ENCODE data around the gene NKX6-2. TPM values are rescaled to one million over a fixed set of nuclear protein-coding genes. Genes with fewer than 3 reads are reported as not detected.

NKX6-2 gene
- total RNA-seq, 1 donor from 2014 or later: not detected

DNA sequence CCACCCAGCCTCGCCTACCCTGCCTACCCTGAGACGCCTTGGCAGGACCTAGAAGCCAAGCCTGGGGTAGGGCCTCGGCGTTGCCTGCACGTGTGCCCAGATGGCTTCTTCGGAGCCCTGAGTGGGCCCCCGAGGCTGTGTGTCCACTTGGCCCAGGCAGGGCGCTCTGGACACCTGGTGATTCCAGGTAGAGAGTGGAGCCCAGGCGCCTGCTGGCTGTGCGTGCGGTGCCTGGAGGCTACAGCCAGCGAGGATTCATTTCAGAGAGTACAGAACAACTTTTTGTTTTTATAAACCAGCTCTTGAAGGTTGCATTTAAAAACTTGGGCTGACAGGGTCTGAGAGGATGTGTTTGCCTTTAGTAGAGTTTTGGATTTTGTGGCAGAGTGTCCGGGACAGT, 40.0 kb downstream of the NKX6-2 start:
- DNase-seq (ENCODE audit: low read depth) (no peak), FAIRE-seq (no peak)
- H3K4me1 ChIP-seq (ENCODE audit: insufficient read depth, low read length): peaks cover 28% of the 10 kb centered on the region
- Mint-ChIP-seq H3K27ac (ENCODE audit: unreplicated experiment) (no peak overlapping the region), H3K4me1 (ENCODE audit: low read depth, unreplicated experiment) (peaks cover 18% of the 10 kb centered on the region), H3K9me3 (ENCODE audit: unreplicated experiment) (no peaks in the 10 kb centered on the region), H3K4me3 (ENCODE audit: unreplicated experiment) (no peak overlapping the region), H3K27me3 (ENCODE audit: low read depth, unreplicated experiment) (no peaks in the 10 kb centered on the region), H3K36me3 (ENCODE audit: low read depth, unreplicated experiment) (peaks cover 8% of the 10 kb centered on the region)
- H3K9me3 ChIP-seq (ENCODE audit: insufficient read depth, low read depth, low read length): no peaks in the 10 kb centered on the region
- no peak overlapping the region for H3K4me3 ChIP-seq (ENCODE audit: insufficient read depth, low read depth, low read length)
- no peak overlapping the region for H3K4me2 ChIP-seq (ENCODE audit: low read length)
- H3K27me3 ChIP-seq (ENCODE audit: insufficient read depth, low read length): no peaks in the 10 kb centered on the region
- peaks cover 17% of the 10 kb centered on the region for H4K20me1 ChIP-seq (ENCODE audit: insufficient read depth, low read length)
- no peaks in the 10 kb centered on the region for H3K79me2 ChIP-seq (ENCODE audit: insufficient read depth, low read length)
- no peak for TF ChIP-seq EZH2 (IDR thresholded peaks at IDR 0.05; ENCODE audit: insufficient read depth, low read length)
- TF ChIP-seq, protein P1, sequence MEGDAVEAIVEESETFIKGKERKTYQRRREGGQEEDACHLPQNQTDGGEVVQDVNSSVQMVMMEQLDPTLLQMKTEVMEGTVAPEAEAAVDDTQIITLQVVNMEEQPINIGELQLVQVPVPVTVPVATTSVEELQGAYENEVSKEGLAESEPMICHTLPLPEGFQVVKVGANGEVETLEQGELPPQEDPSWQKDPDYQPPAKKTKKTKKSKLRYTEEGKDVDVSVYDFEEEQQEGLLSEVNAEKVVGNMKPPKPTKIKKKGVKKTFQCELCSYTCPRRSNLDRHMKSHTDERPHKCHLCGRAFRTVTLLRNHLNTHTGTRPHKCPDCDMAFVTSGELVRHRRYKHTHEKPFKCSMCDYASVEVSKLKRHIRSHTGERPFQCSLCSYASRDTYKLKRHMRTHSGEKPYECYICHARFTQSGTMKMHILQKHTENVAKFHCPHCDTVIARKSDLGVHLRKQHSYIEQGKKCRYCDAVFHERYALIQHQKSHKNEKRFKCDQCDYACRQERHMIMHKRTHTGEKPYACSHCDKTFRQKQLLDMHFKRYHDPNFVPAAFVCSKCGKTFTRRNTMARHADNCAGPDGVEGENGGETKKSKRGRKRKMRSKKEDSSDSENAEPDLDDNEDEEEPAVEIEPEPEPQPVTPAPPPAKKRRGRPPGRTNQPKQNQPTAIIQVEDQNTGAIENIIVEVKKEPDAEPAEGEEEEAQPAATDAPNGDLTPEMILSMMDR (IDR thresholded peaks at IDR 0.05; ENCODE audit: insufficient read depth, low read depth, low read length): no peak
- no peak overlapping the region for H2AFZ ChIP-seq (ENCODE audit: low read depth, low read length)
- no peak overlapping the region for H3K9ac ChIP-seq (ENCODE audit: low read length)
- peaks cover 3% of the 10 kb centered on the region for H3K36me3 ChIP-seq (ENCODE audit: insufficient read depth, low read length)
- no peak overlapping the region for H3K27ac ChIP-seq (ENCODE audit: low read depth, low read length)

DNA sequence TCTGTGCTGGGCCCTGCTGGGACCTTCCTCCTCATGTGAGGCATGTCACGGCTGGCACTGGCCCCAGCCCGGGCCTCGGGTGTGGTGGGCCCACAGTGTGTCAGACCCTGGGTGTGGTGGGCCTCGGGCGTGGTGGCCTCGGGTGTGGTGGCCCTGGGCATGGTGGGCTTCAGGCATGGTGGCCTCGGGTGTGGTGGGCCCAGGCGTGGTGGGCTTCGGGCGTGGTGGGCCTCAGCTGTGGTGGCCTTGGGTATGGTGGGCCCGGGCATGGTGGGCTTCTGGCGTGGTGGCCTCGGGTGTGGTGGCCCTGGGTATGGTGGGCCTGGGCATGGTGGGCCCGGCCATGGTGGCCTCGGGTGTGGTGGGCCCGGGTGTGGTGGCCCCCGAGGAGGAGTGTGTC, 40.4 kb downstream of the NKX6-2 start:
- TF ChIP-seq EZH2 (IDR thresholded peaks at IDR 0.05; ENCODE audit: insufficient read depth, low read length): no peak
- Histone ChIP-seq H3K27ac (ENCODE audit: low read depth, low read length) (no peak overlapping the region), H2AFZ (ENCODE audit: low read depth, low read length) (no peak overlapping the region), H3K27me3 (ENCODE audit: insufficient read depth, low read length) (no peaks in the 10 kb centered on the region), H3K9me3 (ENCODE audit: insufficient read depth, low read depth, low read length) (no peaks in the 10 kb centered on the region), H3K36me3 (ENCODE audit: insufficient read depth, low read length) (peaks cover 3% of the 10 kb centered on the region), H3K4me3 (ENCODE audit: insufficient read depth, low read depth, low read length) (no peak overlapping the region), H3K9ac (ENCODE audit: low read length) (no peak overlapping the region), H3K4me2 (ENCODE audit: low read length) (no peak overlapping the region), H4K20me1 (ENCODE audit: insufficient read depth, low read length) (peaks cover 17% of the 10 kb centered on the region), H3K4me1 (ENCODE audit: insufficient read depth, low read length) (peaks cover 28% of the 10 kb centered on the region), H3K79me2 (ENCODE audit: insufficient read depth, low read length) (no peaks in the 10 kb centered on the region)
- Mint-ChIP-seq H3K27ac (ENCODE audit: unreplicated experiment) (no peak overlapping the region), H3K4me3 (ENCODE audit: unreplicated experiment) (no peak overlapping the region), H3K9me3 (ENCODE audit: unreplicated experiment) (no peaks in the 10 kb centered on the region), H3K27me3 (ENCODE audit: low read depth, unreplicated experiment) (no peaks in the 10 kb centered on the region), H3K4me1 (ENCODE audit: low read depth, unreplicated experiment) (peaks cover 18% of the 10 kb centered on the region), H3K36me3 (ENCODE audit: low read depth, unreplicated experiment) (peaks cover 8% of the 10 kb centered on the region)
- DNase-seq (ENCODE audit: low read depth): no peak
- no peak for FAIRE-seq

DNA sequence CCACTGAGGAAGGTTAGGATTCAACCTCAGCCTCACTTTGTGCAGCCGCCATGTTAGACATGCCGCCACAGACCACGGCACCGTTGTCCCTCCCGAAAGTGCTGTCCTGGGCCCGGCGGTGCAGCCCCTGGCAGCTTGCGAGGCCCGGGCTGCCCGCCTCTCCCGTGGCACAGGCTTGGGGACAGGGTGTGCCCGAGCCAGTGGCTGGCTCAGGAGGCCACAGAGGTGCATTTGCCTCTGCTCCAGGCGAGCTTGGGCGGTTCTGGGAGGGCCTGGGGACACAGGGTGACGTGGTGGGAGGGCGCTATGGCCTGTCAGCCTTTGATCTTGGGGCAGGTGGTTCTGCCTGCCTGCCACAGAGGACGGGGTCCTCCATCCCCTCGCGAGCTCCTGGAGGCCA, 41.1 kb downstream of the NKX6-2 start:
- H2AFZ ChIP-seq (ENCODE audit: low read depth, low read length): no peak overlapping the region
- no peak overlapping the region for H3K4me3 Mint-ChIP-seq (ENCODE audit: unreplicated experiment)
- peak overlapping the region; percentile 84 for H3K4me2 ChIP-seq (ENCODE audit: low read length)
- no peaks in the 10 kb centered on the region for H3K79me2 ChIP-seq (ENCODE audit: insufficient read depth, low read length)
- H3K36me3 Mint-ChIP-seq (ENCODE audit: low read depth, unreplicated experiment): peaks cover 11% of the 10 kb centered on the region
- DNase-seq (ENCODE audit: low read depth) (no peak), FAIRE-seq (no peak)
- H3K27ac ChIP-seq (ENCODE audit: low read depth, low read length): peak overlapping the region; percentile 87
- peaks cover 28% of the 10 kb centered on the region for H3K4me1 ChIP-seq (ENCODE audit: insufficient read depth, low read length)
- no peaks in the 10 kb centered on the region for H3K27me3 Mint-ChIP-seq (ENCODE audit: low read depth, unreplicated experiment)
- H3K9me3 ChIP-seq (ENCODE audit: insufficient read depth, low read depth, low read length): no peaks in the 10 kb centered on the region
- no peak overlapping the region for H3K4me3 ChIP-seq (ENCODE audit: insufficient read depth, low read depth, low read length)
- peaks cover 20% of the 10 kb centered on the region for H4K20me1 ChIP-seq (ENCODE audit: insufficient read depth, low read length)
- H3K27ac Mint-ChIP-seq (ENCODE audit: unreplicated experiment): no peak overlapping the region
- H3K9me3 Mint-ChIP-seq (ENCODE audit: unreplicated experiment): no peaks in the 10 kb centered on the region
- no peak for TF ChIP-seq EZH2 (IDR thresholded peaks at IDR 0.05; ENCODE audit: insufficient read depth, low read length)
- TF ChIP-seq, protein P1 (IDR thresholded peaks at IDR 0.05; ENCODE audit: insufficient read depth, low read depth, low read length): no peak
- peaks cover 18% of the 10 kb centered on the region for H3K4me1 Mint-ChIP-seq (ENCODE audit: low read depth, unreplicated experiment)
- no peak overlapping the region for H3K9ac ChIP-seq (ENCODE audit: low read length)
- H3K36me3 ChIP-seq (ENCODE audit: insufficient read depth, low read length): no peaks in the 10 kb centered on the region
- H3K27me3 ChIP-seq (ENCODE audit: insufficient read depth, low read length): no peaks in the 10 kb centered on the region
